ENCODE results near the gene COASY. TPM values are rescaled to one million over a fixed set of nuclear protein-coding genes. Genes with fewer than 3 reads are reported as not detected.
A peak's percentile ranks its signal among the peaks of the same experiment; 100 is the strongest.

COASY gene
- total RNA-seq, 2 donors from 2014 or later: 24.1 to 60.6 TPM

- no peak overlapping the region for H3K27ac ChIP-seq
- H3K36me3 ChIP-seq (replicated peaks in 1 of 2; ENCODE audit: insufficient read depth in 1 of 2, low read depth in 2 of 2): peaks cover 22 to 28% of the 10 kb centered on the region in 2 donors
- DNase-seq: no peak
- H3K4me1 ChIP-seq: peaks cover 22% of the 10 kb centered on the region
- H3K4me3 ChIP-seq: no peak overlapping the region
- WGBS, 2 donors: 32 to 47% methylated on average over 2 of the region's 2 CpGs
- TF ChIP-seq POLR2A (IDR thresholded peaks at IDR 0.05): no peak
- no peak for TF ChIP-seq CTCF (IDR thresholded peaks at IDR 0.05)
- H3K27me3 ChIP-seq: no peaks in the 10 kb centered on the region
- intact Hi-C loops (cut with DNase I): loop anchor here (5.0 kb wide), 1 partner anchor 102 kb away; the partner anchor contains the start of genes CCR10 and CNTNAP1
- no peak for ATAC-seq
- H3K9me3 ChIP-seq: no peaks in the 10 kb centered on the region
Measured at GRCh38 chr17:42579794-42580551, 18.0 kb downstream of the COASY start.

GRCh38 chr17:42581744-42582270, 19.9 kb downstream of the COASY start:
- no peak for TF ChIP-seq CTCF (IDR thresholded peaks at IDR 0.05)
- TF ChIP-seq POLR2A (IDR thresholded peaks at IDR 0.05): no peak
- Histone ChIP-seq H3K36me3 (replicated peaks in 1 of 2; ENCODE audit: insufficient read depth in 1 of 2, low read depth in 2 of 2) (peaks cover 22 to 38% of the 10 kb centered on the region in 2 donors), H3K4me3 (no peak overlapping the region), H3K27ac (no peak overlapping the region), H3K9me3 (no peaks in the 10 kb centered on the region), H3K27me3 (no peaks in the 10 kb centered on the region), H3K4me1 (peaks cover 30% of the 10 kb centered on the region)
- 83 to 88% methylated on average over 1 to 10 of the region's 10 CpGs for WGBS, 2 donors
- ATAC-seq (no peak), DNase-seq (no peak)
- intact Hi-C loops (cut with DNase I): no loop called here

- no peak overlapping the region for H3K4me3 ChIP-seq
- peak overlapping the region in 2 of 4 donors; percentile 30 to 50 for H3K27ac ChIP-seq
- no peaks in the 10 kb centered on the region for H3K27me3 ChIP-seq
- TF ChIP-seq POLR2A (IDR thresholded peaks at IDR 0.05): no peak
- no peak for TF ChIP-seq CTCF (IDR thresholded peaks at IDR 0.05)
- WGBS, 2 donors: 72 to 89% methylated on average over 9 of the region's 9 CpGs
- DNase-seq (no peak), ATAC-seq (no peak)
- peaks cover 22 to 49% of the 10 kb centered on the region in 2 donors for H3K36me3 ChIP-seq (replicated peaks in 1 of 2; ENCODE audit: insufficient read depth in 1 of 2, low read depth in 2 of 2)
- peaks cover 14% of the 10 kb centered on the region for H3K4me1 ChIP-seq
- intact Hi-C loops (cut with DNase I): no loop called here
- H3K9me3 ChIP-seq: no peaks in the 10 kb centered on the region
Measured at GRCh38 chr17:42584880-42585279, 22.9 kb downstream of the COASY start.

GRCh38 chr17:42585353-42585752, 23.4 kb downstream of the COASY start:
- ATAC-seq (peak; percentile 64), DNase-seq (peak in 1 of 4 donors; percentile 39)
- H3K4me1 ChIP-seq: peaks cover 14% of the 10 kb centered on the region
- H3K9me3 ChIP-seq: no peaks in the 10 kb centered on the region
- no peak overlapping the region for H3K4me3 ChIP-seq
- intact Hi-C loops (cut with DNase I): no loop called here
- 22 to 25% methylated on average over 1 of the region's 1 CpG for WGBS, 2 donors
- H3K27me3 ChIP-seq: no peaks in the 10 kb centered on the region
- H3K27ac ChIP-seq: peak overlapping the region in 2 of 4 donors; percentile 30 to 50
- peaks cover 22 to 51% of the 10 kb centered on the region in 2 donors for H3K36me3 ChIP-seq (replicated peaks in 1 of 2; ENCODE audit: insufficient read depth in 1 of 2, low read depth in 2 of 2)
- TF ChIP-seq POLR2A (IDR thresholded peaks at IDR 0.05) (no peak), CTCF (IDR thresholded peaks at IDR 0.05) (no peak)
